Right renal pelvis (tissue), 4 donors: ENCODE data around the gene SPIRE2. TPM values are rescaled to one million over a fixed set of nuclear protein-coding genes. Genes with fewer than 3 reads are reported as not detected.
"Not testable (repeated sequence)": the region's sequence is repeated elsewhere in the genome, so short reads cannot be mapped to it uniquely, and the experiment has no call there.

Source experiments
- DNase-seq, 4 donors: peaks; one replicate each; pipeline ENCODE4 v3.0.0-alpha.2; 2013; ENCODE audit warnings: low read depth in 4 of 4, low spot score in 3 of 4, missing footprints in 1 of 4
- polyA plus RNA-seq, 4 donors: library from polyadenylated mRNA; unstranded; fragments of 120-200 nt; gene quantifications; one replicate each; pipeline ENCODE4 v1.2.1, GENCODE V29; 2013; ENCODE audit not compliant: insufficient read length in 4 of 4

The SPIRE2 gene
- polyA plus RNA-seq, 4 donors = 10.9 to 14.9 (median 11.0) TPM

DNA sequence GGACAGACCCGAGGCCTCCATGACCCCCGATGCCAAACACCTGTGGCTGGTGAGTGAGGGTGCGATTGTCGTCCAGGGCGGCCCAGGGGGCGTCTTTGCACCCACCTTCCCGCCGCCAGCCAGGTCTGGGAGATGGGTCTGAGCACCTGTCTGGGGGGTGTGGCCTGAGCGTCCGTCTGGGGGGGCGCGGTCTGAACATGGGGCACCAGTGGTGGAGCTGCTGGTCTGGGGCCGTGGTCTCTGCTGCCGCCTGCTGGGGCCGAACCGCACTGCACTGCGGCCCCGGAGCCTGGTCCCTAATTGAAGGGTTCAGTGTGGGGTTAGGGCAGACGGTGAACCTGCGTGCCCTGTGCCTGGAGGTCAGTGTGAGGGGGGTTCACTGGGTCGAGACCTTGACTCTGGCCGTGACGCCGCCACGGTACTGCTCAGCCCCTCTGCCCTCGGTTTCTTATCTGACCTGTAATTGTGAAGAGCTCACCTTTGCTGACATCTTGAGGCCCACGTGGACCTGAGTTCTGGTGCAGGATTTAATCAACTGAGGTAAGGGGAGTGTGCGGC is 32.6 kb downstream of the SPIRE2 start:
- peak in 1 of 4 donors; percentile 54 for DNase-seq

DNA sequence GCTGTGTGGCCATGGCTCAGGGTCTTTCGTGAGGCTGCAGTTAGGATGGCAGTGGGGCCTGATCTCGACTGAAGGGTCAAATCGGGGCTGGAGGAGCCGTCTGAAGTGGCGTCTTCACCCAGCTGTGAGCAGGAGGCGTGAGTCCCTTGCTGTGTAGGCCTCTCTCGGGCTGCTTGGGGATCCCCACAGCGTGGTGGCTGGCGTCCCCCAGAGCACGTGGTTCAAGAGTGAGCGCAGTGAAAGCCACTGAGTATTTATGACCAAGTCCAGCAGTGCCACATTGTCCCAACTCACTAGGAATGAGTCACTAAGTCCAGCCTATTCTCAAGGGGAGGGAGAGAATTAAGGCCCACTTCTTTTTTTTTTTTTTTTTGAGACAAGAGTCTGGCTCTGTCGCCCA is 33.4 kb downstream of the SPIRE2 start:
- no peak for DNase-seq

GRCh38 chr16:89862732-89863131 is 34.5 kb downstream of the SPIRE2 start:
- DNase-seq = no peak

- no peak for DNase-seq
Measured at GRCh38 chr16:89863741-89864526, 35.7 kb downstream of the SPIRE2 start.

- DNase-seq = no peak
Measured at GRCh38 chr16:89864527-89864820, 36.2 kb downstream of the SPIRE2 start.

- no peak for DNase-seq
Measured at GRCh38 chr16:89867918-89868317, 39.6 kb downstream of the SPIRE2 start.

DNA sequence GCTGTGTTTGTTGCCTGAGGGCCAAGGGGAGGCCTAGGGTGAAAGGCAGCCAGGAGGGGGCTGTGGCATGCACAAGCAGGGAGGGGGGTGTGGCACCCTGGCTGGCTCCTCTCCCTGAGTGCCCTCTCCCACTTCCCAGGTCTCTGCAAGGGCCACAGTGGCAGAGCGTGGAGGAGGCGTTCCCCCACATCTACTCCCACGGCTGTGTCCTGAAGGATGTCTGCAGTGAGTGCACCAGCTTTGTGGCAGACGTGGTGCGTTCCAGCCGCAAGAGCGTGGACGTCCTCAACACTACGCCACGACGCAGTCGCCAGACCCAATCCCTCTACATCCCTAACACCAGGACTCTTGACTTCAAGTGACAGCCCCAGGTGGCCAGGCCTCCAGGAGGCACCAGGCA is 41.6 kb downstream of the SPIRE2 start:
- no peak for DNase-seq

- no peak for DNase-seq
Measured at GRCh38 chr16:89870440-89870839, 42.2 kb downstream of the SPIRE2 start.

DNA sequence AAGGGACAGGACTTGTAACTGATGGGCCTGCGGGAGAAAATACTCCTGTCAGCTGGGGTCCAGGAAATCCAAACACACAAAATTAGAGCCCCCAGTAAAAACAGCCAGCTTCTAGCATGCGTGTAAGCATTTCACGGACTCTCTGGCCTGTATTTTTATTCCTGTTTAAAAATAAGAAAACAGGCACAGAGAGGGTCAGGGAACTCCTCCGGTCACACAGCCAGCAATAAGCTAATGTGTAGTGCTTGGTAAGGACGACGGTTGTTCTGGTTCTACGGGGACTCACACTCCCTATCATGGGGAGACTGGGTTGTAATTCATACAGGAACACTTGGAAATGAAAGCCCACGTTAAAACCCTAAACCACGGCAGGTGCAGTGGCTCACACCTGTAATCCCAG is 43.6 kb downstream of the SPIRE2 start:
- no peak for DNase-seq

- peak; percentile 81 to 87 (median 84) for DNase-seq
Measured at GRCh38 chr16:89873109-89873971, 45.1 kb downstream of the SPIRE2 start, which contains the start of gene TCF25. Gene TCF25, plus strand, starts transcription at chr16:89873592. Its CDS starts 76 bp downstream, at chr16:89873668.

DNA sequence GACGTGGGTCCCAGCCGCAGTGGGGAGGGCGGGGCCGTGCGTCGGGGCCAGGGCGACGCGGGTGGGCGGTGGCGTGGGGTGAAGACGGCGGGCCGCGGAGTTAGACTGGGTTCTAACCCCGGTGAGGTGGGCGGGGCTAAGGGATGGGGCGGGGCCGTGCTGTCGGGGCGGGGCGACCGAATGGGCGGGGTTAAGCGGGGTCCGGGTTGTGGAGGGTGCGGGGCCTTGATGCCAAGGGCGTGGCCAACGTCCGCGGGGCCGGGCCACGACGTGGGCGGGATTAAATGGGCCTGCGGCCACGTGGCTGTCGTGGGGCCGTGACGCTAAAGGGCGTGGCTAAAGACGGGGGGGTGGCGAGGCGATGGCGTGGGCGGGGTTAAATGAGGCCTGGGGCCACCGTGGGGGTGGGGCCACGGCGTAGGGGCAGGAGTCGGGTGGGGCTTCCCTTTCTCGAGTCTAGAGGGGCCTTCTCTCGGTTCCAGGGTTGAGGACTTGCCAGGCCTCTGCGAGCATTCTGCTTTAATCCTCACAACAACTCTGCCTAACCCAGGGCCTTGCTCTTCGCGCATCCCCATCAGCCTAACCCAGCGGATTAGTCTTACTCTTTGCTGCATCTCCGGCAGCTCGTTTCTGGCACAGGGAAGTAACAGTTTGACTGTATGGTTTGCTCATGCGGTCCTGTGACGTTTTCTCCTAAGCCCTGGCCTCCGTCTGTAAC is 45.9 kb downstream of the SPIRE2 start:
- DNase-seq = peak; percentile 79 to 84 (median 84)

GRCh38 chr16:89879123-89879522 is 50.8 kb downstream of the SPIRE2 start:
- DNase-seq = not testable (repeated sequence)

DNA sequence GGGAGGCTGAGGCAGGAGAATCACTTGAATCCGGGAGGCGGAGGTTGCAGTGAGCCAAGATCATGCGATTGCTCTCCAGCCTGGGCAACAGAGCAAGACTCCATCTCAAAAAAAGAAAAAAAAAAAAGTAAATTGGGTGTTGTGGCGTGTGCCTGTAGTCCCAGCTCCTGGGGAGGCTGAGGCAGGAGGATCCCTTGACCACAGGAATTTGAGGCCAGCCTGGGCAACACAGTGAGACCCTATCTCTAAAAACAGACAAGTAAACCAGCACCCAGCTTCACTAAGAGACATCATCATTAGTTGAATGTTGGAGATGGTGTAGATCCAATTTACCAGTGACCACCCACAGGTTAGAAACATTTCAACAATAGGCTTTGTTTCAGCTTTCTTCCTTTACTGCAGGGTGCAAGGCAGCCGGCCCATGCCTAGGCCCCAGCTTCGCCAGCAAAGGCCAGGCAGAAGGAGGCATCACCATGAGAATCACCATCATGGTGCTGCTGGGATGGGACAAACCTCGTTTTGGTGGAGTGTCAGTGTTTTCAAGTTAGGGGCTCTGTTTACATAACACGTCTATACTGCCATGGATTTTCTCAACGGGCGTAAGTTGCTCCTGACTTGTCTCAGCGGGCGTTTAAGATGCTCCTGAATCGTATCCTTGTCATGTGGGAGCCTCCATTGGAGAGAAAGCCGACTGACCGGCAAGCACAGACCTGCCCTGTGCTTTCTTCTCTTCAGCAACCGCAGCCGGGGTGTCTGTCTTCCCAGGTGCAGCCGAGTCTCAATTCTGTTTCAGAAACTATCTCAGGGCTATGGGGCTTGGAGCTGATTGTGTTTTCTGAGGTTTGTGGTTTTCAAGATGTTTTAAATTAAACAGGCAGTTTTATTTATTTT is 52.4 kb downstream of the SPIRE2 start:
- DNase-seq = no peak

DNA sequence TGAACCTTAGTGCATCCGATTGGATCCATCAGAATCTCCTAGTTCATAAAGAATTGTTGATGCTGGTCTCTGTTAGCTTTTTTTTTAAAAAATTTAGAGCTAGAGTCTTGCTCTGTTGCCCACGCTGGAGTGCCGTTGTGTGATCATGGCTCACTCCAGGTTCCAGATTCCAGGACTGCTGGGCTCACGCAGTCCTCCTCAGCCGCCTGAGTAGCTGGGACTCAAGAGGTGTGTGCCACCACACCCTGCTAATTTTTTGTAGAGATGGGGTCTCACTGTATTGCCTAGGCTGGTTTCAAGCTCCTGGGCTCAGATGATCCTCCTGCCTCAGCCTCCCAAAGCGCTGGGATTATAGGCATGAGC is 53.1 kb downstream of the SPIRE2 start:
- no peak for DNase-seq

DNA sequence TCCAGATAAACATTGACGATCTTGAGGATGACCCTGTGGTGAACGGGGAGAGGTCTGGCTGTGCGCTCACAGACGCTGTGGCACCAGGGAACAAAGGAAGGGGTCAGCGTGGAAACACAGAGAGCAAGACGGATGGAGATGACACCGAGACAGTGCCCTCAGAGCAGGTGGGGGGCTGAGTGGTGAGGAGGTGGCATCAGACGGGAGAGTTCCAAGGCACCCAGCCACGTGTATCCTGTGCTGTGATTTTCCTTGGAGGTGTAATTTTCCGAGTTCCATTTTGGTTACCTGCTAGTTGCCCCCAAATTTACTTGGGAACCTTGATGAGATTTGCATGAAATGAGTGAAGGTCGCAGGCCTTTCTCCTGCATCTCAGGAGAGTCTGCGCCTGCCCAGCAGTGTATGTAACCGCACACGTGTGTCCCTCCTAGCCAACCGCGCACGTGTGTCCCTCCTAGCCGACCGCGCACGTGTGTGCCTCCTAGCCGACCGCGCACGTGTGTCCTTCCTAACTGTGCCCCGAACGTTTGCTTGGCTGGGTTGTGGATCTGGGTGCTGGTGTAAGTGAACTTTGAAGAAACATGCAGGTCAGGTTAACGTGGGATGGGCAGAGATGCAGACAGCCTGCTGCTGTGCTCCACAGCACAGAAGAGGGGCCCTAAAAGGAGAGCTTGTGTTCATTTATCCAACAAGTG is 55.2 kb downstream of the SPIRE2 start:
- no peak for DNase-seq

GRCh38 chr16:89884041-89884421 is 55.8 kb downstream of the SPIRE2 start:
- DNase-seq = no peak

GRCh38 chr16:89887243-89887642 is 59.0 kb downstream of the SPIRE2 start:
- DNase-seq = no peak

DNA sequence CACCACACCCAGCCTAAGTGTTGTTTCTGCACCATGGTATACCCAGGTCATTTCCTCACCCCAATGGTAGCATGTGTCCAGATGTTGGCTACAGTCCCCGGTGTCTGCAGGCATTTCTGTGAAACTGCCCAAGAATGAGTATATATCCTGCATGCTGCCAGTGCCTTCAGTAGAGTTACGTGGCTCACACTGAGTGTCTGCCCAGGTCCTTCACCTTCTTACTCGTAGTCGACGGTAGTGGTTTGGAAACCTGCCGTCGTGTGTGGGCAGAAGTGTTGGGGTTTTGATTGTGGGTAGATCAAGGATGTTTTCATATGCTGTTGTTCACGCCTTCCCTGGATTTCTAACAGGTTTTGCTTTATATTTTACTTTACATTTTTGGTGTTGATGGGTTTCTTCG is 61.9 kb downstream of the SPIRE2 start:
- no peak for DNase-seq

DNA sequence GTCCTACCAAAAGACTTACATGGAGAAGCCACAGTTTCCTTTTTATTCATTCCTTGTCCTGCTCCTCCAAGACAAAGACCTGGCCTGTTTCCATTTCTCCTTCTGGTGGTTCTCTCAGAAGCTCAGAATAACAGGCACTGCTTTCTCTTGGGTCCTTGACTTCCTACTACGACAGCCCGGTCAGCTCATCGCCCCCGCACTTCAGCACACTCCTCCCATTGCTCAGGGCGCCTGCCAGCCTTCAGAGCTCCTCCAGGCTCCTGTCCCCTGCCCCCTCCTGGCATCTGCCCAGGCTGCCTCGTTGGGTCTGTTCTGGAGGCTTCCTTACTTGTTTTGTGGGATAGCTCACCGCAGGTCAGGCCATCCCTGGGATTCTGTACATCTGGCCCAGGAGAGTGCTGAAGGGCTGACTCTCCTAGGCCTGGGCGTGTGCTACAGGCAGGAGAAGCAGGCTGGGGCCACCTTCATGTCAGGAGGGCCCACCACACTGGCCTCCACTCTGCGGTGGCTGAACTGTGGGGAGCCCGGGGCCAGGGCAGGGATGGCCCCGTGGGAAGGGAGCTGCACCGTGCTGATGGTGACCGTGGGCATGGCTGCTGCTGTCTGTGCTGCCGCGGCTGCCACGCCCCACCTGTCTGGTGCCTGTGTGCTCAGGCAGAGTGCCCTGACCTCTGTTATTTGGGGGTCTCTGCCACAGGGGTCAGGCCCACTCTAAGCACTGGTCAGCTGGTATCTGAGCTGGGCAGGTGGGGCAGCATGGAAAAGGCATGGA is 62.8 kb downstream of the SPIRE2 start:
- DNase-seq = no peak
